ENCODE data around the gene GALNT18.

The GALNT18 gene

DNA sequence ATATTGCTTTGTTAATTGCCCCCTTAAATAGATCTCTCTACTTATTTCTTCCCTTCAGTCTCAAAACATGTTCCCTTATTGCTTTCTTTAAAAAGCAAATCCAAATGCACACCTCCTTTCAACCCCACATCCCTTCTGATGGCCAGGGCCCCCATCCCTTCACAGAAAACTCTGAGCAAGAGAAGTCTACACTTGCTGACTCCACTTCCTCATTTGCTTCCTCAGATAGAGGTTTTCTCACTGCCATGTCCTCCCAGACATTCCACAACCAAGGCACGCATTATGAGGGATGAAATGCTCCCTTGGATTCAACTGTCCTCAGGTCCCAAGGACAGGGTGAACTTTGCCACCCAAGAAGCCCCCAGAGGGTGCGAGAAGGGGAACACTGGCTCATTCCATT is 311.9 kb downstream of the GALNT18 start:
- TF ChIP-seq, protein P1, sequence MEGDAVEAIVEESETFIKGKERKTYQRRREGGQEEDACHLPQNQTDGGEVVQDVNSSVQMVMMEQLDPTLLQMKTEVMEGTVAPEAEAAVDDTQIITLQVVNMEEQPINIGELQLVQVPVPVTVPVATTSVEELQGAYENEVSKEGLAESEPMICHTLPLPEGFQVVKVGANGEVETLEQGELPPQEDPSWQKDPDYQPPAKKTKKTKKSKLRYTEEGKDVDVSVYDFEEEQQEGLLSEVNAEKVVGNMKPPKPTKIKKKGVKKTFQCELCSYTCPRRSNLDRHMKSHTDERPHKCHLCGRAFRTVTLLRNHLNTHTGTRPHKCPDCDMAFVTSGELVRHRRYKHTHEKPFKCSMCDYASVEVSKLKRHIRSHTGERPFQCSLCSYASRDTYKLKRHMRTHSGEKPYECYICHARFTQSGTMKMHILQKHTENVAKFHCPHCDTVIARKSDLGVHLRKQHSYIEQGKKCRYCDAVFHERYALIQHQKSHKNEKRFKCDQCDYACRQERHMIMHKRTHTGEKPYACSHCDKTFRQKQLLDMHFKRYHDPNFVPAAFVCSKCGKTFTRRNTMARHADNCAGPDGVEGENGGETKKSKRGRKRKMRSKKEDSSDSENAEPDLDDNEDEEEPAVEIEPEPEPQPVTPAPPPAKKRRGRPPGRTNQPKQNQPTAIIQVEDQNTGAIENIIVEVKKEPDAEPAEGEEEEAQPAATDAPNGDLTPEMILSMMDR (conservative IDR thresholded peaks at IDR 0.05): no peak
- no peak for TF ChIP-seq ZFX (IDR thresholded peaks at IDR 0.05)
- no peak overlapping the region for H3K27ac ChIP-seq

DNA sequence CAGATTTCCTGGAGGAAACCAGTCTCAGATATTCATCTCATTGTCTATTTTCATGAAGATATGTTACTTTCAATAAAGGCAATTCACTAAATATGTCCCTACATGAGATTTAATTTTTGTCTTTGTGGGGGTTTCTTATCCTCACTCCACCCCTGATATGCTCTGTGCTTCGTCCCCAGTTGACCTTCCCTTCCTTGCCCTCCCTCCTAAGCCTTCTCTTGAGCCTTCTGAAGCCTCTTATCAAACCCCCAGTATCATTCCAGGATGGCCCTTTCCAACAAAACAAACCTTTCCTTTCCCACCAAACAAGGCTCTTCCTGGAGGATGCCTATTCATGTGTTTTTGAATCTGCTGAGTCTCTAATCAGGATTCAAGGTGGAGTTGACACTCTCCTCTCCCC is 313.6 kb downstream of the GALNT18 start:
- TF ChIP-seq ZFX (IDR thresholded peaks at IDR 0.05): no peak
- TF ChIP-seq, protein P1 (conservative IDR thresholded peaks at IDR 0.05): no peak
- no peak overlapping the region; the same call in 1 of the 2 replicates for H3K27ac ChIP-seq

DNA sequence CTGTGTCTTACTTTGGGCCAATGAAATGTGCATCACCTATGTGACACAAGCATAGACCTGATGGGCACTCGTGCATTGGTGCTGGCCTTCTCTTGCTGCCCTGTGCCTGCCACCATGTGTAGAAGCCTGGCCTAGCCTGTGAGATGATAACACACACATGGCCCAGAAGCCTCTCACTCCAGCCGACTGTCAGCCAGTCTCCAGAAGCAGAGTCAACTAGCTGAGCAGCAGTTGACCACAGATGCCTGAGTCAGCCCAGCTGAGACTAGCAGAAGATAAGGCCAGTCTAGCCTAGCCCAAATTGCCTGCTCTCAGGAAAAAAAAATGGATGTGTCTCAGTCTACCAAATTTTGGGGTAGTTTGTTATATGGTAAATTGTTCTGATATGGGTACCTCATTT is 314.9 kb downstream of the GALNT18 start:
- TF ChIP-seq, protein P1 (conservative IDR thresholded peaks at IDR 0.05): no peak
- no peak for TF ChIP-seq ZFX (IDR thresholded peaks at IDR 0.05)

DNA sequence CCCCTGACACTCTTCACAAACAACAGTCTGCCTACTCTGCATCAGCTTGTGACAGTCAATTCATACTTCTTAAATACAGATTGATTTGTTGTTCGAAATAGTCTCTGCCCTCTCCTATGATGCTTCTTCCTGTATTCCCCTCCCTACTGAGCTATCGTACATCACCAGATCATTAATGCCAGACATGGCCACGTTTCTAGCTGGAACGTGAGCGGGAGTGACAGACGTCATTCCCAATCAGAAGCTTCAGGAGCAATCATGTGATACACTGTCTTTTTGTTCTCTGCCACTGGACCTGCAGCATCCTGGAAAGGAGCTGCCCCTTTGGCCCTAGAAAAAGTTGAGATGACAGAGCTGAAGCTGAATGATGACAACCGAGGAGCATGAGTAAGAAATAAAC is 317.3 kb downstream of the GALNT18 start:
- TF ChIP-seq, protein P1 (conservative IDR thresholded peaks at IDR 0.05): no peak
- TF ChIP-seq ZFX (IDR thresholded peaks at IDR 0.05): no peak

More for the DNA sequence above, 314.9 kb downstream of the GALNT18 start:
- no peak overlapping the region for H3K27ac ChIP-seq

DNA sequence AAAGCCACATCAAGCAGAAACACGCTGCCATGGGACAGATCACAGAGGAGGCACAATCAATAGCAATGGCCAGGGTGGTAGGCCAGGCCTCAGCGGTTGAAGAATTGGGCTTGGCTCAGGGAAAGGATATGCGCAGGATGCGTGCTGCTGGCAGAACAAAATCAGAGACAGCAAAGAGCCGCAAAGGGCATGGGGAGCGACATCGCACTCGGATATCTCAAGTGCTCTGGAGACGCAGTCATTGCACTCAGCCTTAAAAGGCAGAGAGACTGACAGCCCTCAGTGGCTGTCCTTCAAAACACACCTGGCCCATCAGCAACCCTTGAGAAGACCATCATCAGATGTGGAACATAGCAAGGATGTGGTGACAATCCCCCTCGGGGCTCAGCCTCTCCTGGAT is 319.2 kb downstream of the GALNT18 start:
- TF ChIP-seq, protein P1 (conservative IDR thresholded peaks at IDR 0.05): no peak
- TF ChIP-seq ZFX (IDR thresholded peaks at IDR 0.05): no peak
- no peak overlapping the region for H3K27ac ChIP-seq

More for the DNA sequence above, 317.3 kb downstream of the GALNT18 start:
- H3K27ac ChIP-seq: no peak overlapping the region

DNA sequence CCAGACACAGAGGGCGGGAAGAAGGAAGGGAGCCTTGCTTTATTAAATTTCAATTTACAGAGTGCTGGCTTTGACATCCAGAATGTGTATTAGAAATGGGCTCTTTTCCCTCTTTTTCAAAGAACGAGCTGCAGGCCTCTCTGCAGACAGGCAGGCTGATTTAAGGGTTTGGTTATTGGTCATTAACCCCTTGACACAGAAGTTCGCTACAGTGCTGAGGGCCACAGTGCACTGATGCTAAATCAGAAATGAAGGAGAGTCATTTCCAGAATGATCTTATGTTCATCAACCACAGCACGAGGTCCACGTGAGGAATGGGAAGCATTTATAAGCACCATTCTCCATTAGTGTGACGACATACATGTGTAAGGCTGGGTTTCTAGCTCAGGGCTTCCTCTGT is 320.6 kb downstream of the GALNT18 start:
- no peak overlapping the region for H3K27ac ChIP-seq
- TF ChIP-seq ZFX (IDR thresholded peaks at IDR 0.05): no peak
- TF ChIP-seq, protein P1 (conservative IDR thresholded peaks at IDR 0.05): no peak

DNA sequence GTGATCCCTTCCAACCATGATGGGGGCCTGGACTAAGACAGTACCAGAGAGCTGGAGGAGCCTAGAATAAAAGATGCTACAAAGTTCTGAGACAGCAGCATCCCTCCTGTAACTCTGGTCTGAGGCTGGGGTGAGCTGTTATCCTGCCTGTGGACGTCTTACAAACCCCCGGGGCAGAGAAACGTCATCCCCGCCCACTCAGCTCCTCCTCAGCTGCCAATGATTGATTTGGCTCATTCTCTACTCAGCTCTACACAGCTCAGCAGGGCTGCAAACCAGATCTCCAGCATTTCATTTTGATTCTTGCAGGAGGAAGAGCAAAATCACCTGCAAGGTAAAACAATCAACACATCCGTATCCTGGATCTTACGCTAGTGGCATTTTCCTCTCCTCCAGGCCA is 324.2 kb downstream of the GALNT18 start:
- no peak overlapping the region for H3K27ac ChIP-seq
- no peak for TF ChIP-seq ZFX (IDR thresholded peaks at IDR 0.05)
- TF ChIP-seq, protein P1 (conservative IDR thresholded peaks at IDR 0.05): no peak
